GM23248 (cell line): Measurements from ENCODE around the gene STAC3. TPM values are rescaled to one million over a fixed set of nuclear protein-coding genes. Genes with fewer than 3 reads are reported as not detected.

ENCODE experiments used
- DNase-seq: peaks from one replicate; pipeline ENCODE4 v3.0.0-alpha.2; 2015
- H2AFZ ChIP-seq: fragments of 200-600 bp; sonication (generic); 2 replicates; pipeline ENCODE4 v1.6.1; 2016; ENCODE audit warnings: antibody characterized with exemption
- H3F3A ChIP-seq: fragments of 200-600 bp; sonication (generic); 2 replicates; pipeline ENCODE4 v1.6.1; 2016; ENCODE audit warnings: mild to moderate bottlenecking, antibody characterized with exemption, mixed run types; ENCODE audit not compliant: insufficient read depth
- H3K27ac ChIP-seq: fragments of 200-600 bp; sonication (generic); 2 replicates; pipeline ENCODE4 v1.5.1; 2016; ENCODE audit warnings: mild to moderate bottlenecking
- H3K27me3 ChIP-seq: fragments of 200-600 bp; sonication (generic); replicated peaks from 2 replicates; pipeline ENCODE4 v1.6.1; 2016; ENCODE audit warnings: mild to moderate bottlenecking; ENCODE audit not compliant: insufficient read depth
- H3K36me3 ChIP-seq: fragments of 200-600 bp; sonication (generic); 2 replicates; pipeline ENCODE4 v1.6.1; 2016; ENCODE audit warnings: low read depth, mild to moderate bottlenecking
- H3K4me1 ChIP-seq: fragments of 200-600 bp; sonication (generic); 2 replicates; pipeline ENCODE4 v1.6.1; 2016; ENCODE audit warnings: mild to moderate bottlenecking; ENCODE audit not compliant: insufficient read depth
- H3K4me2 ChIP-seq: fragments of 200-600 bp; sonication (generic); one replicate; pipeline ENCODE4 v1.6.1; 2016; ENCODE audit warnings: mild to moderate bottlenecking; ENCODE audit not compliant: unreplicated experiment
- H3K4me3 ChIP-seq: fragments of 200-600 bp; sonication (generic); 2 replicates; pipeline ENCODE4 v1.5.1; 2016; ENCODE audit warnings: mild to moderate bottlenecking
- H3K79me2 ChIP-seq: fragments of 200-600 bp; sonication (generic); 2 replicates; pipeline ENCODE4 v1.6.1; 2016; ENCODE audit warnings: mild to moderate bottlenecking; ENCODE audit not compliant: insufficient read depth
- H3K9ac ChIP-seq: fragments of 200-600 bp; sonication (generic); 2 replicates; pipeline ENCODE4 v1.6.1; 2016; ENCODE audit warnings: mild to moderate bottlenecking
- H3K9me2 ChIP-seq: fragments of 200-600 bp; sonication (generic); 2 replicates; pipeline ENCODE4 v1.6.1; 2016; ENCODE audit warnings: mixed run types, mild to moderate bottlenecking, moderate library complexity; ENCODE audit not compliant: insufficient read depth
- H3K9me3 ChIP-seq: fragments of 200-600 bp; sonication (generic); one replicate; pipeline ENCODE4 v1.6.1; 2017; ENCODE audit warnings: low read depth
- H4K20me1 ChIP-seq: fragments of 200-600 bp; sonication (generic); 2 replicates; pipeline ENCODE4 v1.6.0; 2016; ENCODE audit not compliant: insufficient read depth
- EZH2 ChIP-seq: fragments of 200-600 bp; sonication (generic); IDR thresholded peaks from 2 replicates; pipeline ENCODE4 v1.6.1; 2018; ENCODE audit warnings: antibody characterized with exemption, mild to moderate bottlenecking; ENCODE audit not compliant: insufficient read depth, poor library complexity, severe bottlenecking
- EZH2phosphoT487 ChIP-seq: fragments of 200-600 bp; sonication (generic); IDR thresholded peaks from 2 replicates; pipeline ENCODE4 v1.6.1; 2018; ENCODE audit warnings: antibody characterized with exemption, moderate library complexity, mild to moderate bottlenecking, low read depth; ENCODE audit not compliant: insufficient read depth
- WGBS, 2 experiments: methylation state at CpG; one replicate each; pipeline ENCODE4 v1.1.6; 2015 to 2017; ENCODE audit warnings: low lambda C conversion rate in 2 of 2, low coverage in 1 of 2; ENCODE audit errors: missing lambda C conversion rate in 2 of 2; 5-methylcytosine and 5-hydroxymethylcytosine counted together
- in situ Hi-C: fragments of 300-500 bp; cut with MboI; formaldehyde crosslinking; loops from 2 replicates; pipeline ENCODE4 v1.15.0; 2020
- polyA plus RNA-seq: library from polyadenylated mRNA; unstranded; fragments of >200 nt; fragmentation: Nextera tagmentation; extraction: Ambion mirVana; gene quantifications from 2 replicates; pipeline ENCODE4 v1.2.1, GENCODE V29; 2016
- total RNA-seq: library from RNA; depleted of rRNA; stranded (reverse); fragments of >200 nt; shearing (Covaris generic); gene quantifications from 2 replicates; pipeline ENCODE4 v1.2.3, GENCODE V29; 2014

Gene STAC3
- total and polyA plus RNA-seq, 2 experiments from 2014 or later: 0.32 to 0.35 TPM

DNA sequence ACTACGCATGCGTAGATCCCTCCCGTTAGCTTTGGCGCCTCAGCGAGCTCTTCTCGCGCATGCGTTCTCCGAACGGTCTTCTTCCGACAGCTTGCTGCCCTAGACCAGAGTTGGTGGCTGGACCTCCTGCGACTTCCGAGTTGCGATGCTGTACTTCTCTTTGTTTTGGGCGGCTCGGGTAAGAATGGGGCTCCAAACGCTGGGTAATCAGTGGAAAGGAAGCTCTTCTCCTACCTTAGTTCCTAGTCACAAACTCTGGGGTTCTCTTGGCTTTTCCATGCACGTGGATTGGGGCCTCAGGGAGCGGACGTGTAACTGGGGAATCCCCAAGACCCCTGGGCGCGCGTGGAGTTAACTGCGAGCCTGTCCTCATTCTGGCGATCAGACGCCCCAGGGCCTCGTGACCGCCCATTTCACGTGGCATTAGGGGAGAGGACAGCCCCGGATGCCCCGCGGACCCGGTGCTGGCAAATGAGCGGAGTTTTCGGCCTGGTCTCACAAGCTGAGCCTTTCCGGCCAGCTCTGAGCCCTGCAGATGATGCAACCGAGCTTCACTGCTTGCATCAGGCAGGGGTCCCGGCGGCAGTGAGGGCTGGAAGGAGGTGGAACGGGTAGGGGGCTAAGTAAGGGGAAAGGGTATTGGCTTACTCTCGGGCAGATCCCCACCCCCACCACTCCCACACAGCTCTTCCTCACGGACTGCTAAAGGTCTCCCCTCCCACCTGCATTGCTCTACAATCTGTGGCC lies 21.2 kb downstream of the STAC3 start, which contains the start of gene SHMT2:
TSS of gene SHMT2 (plus strand) at position 78 of the 747 bp plus-strand sequence. CDS start at position 146, 68 bp downstream.
- H3K4me2 ChIP-seq: peak within 1 kb of the TSS; percentile 100
- H4K20me1 ChIP-seq: no peaks in the 10 kb centered on the region
- no peaks in the 10 kb centered on the region for H3K9me3 ChIP-seq
- H2AFZ ChIP-seq: peak within 1 kb of the TSS; percentile 81
- peaks cover 28% of the 10 kb centered on the region for H3F3A ChIP-seq
- H3K36me3 ChIP-seq: peaks cover 29% of the 10 kb centered on the region
- no peaks in the 10 kb centered on the region for H3K27me3 ChIP-seq
- H3K9ac ChIP-seq: peak within 1 kb of the TSS; percentile 99
- H3K4me1 ChIP-seq: peaks cover 17% of the 10 kb centered on the region
- 0 to 1% methylated on average over 38 to 40 of the region's 42 CpGs for WGBS, 2 experiments
- peak within 1 kb of the TSS; percentile 99 for H3K27ac ChIP-seq
- in situ Hi-C loops: no loop called here
- H3K4me3 ChIP-seq: peak within 1 kb of the TSS; percentile 84
- H3K9me2 ChIP-seq: no peaks in the 10 kb centered on the region
- no peak for TF ChIP-seq EZH2
- no peak for TF ChIP-seq EZH2phosphoT487
- peak; percentile 97 for DNase-seq
- H3K79me2 ChIP-seq: peaks cover 42% of the 10 kb centered on the region

DNA sequence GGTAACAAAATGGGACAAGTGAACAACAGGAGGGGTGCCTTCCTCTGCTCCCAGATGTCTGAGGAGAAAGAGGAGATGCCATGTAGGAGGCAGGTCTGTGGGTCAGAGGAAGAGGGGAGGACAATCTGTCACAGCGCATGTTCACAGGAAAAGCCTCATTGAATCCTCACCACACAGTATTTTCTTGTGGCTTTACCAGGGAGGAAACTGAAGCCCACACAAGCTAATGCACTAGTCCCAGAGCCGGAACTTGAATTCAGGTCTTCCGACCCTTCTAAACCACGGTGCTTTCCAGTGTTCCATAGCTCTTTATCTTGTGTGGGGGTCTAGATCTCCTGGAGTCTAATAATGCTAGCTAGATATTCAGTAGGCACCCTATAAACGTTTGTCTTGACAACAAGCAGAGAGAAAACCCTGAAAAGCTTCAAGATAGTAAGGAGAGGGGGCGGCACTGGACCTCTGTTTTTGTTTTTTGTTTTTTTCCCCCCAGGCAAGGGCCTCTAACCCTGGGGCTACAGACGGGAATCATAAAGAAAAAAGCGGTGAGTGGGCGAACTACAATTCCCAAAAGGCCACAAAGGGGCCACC lies 21.8 kb downstream of the STAC3 start:
- Histone ChIP-seq H3K79me2 (peaks cover 42% of the 10 kb centered on the region), H3K4me2 (peak overlapping the region; percentile 100), H3K9me2 (no peaks in the 10 kb centered on the region), H3K27ac (peak overlapping the region; percentile 99), H3K4me1 (peaks cover 17% of the 10 kb centered on the region), H3K27me3 (no peaks in the 10 kb centered on the region), H3F3A (peaks cover 22% of the 10 kb centered on the region), H3K9ac (peak overlapping the region; percentile 99), H4K20me1 (no peaks in the 10 kb centered on the region), H3K4me3 (peak overlapping the region; percentile 84), H3K9me3 (no peaks in the 10 kb centered on the region), H2AFZ (peak overlapping the region; percentile 81), H3K36me3 (peaks cover 23% of the 10 kb centered on the region)
- TF ChIP-seq EZH2phosphoT487 (no peak), EZH2 (no peak)
- peak; percentile 51 for DNase-seq
- in situ Hi-C loops: no loop called here
- 9 to 13% methylated on average over 9 of the region's 9 CpGs for WGBS, 2 experiments

DNA sequence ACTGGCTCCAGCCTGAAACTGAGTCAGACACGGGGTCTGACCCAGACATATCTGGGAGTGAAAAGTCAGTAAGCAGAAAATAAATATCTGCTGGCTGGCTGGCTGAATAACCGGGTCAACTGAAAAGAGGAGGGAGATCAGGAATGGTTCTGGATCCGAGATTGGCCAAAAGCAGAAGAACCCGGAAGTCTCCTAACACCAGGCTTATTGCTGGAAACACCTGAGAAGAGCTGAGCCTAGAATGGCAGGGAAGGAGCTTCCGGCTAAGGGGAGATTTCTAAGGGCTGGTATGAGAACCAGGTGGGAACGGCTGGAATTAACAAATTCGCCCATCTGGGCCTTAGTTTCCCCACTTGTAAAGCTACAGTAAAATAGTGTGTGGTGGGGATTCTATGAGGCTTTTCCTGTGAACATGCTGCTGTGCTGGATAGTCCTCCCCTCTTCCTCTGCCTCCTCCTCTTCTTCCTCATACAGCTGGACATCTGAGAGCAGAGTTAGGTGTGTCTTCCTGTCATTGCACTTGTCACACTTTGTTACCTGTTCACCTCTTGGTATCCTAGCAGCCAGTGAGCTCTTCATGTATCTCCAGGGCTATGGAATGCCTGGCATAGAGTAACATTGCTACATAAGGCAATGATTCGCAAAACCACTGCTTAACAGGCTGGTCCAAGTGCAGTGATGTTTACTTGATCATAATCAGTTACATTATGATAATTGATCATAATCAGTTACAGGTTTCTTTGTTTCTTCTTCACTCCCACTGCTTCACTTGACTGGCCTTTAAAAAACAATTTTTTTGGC lies 23.5 kb downstream of the STAC3 start:
- TF ChIP-seq EZH2phosphoT487 (no peak), EZH2 (no peak)
- no peaks in the 10 kb centered on the region for H3K9me2 ChIP-seq
- H3K4me2 ChIP-seq: no peak overlapping the region
- no peak overlapping the region for H3K4me3 ChIP-seq
- in situ Hi-C loops: no loop called here
- peak; percentile 56 for DNase-seq
- H3K9me3 ChIP-seq: no peaks in the 10 kb centered on the region
- peaks cover 35% of the 10 kb centered on the region for H3K79me2 ChIP-seq
- H4K20me1 ChIP-seq: no peaks in the 10 kb centered on the region
- peaks cover 17% of the 10 kb centered on the region for H3K4me1 ChIP-seq
- peaks cover 9% of the 10 kb centered on the region for H3K36me3 ChIP-seq
- H3K9ac ChIP-seq: no peak overlapping the region
- WGBS, 2 experiments: 78 to 89% methylated on average over 7 to 8 of the region's 8 CpGs
- H3F3A ChIP-seq: peaks cover 7% of the 10 kb centered on the region
- no peak overlapping the region for H3K27ac ChIP-seq
- no peaks in the 10 kb centered on the region for H3K27me3 ChIP-seq
- H2AFZ ChIP-seq: no peak overlapping the region

DNA sequence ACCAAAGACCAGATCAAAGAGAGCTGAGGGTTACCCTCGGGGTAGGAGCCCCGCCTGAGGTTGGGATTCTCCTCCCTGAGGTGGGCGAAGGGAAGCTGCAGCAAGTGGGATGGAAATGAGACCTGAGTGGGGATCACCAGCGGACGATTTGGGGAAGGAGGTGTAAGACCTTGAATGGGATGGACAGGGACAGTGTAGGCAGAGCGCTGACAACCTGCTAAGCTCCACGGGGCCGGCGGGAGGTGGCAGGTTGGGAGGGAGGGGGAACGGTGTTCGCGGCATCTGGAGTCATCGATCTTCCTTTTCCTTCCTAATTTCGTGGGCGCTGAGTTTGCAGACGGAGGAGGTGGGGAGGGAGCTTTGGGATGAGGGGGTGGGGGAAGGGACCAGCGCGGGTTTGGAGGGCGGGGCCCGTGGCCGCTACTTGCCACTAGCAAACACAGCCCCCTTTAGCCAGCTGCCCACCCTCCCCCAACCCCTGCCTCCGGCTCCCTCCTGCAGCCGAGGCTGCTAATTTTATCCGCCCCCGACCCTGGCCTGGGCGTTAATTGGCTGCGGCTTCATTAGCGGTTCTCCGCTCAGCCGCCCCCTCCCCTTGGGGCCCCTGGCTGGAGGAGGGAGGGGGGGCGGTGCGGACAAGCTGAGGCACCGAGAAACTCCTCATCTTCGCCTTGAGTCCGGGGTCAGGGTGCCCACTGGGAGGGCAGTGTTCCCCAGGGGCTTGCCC lies 24.2 kb downstream of the STAC3 start:
- Histone ChIP-seq H3F3A (peaks cover 7% of the 10 kb centered on the region), H3K79me2 (peaks cover 27% of the 10 kb centered on the region), H3K4me3 (no peak overlapping the region), H3K9ac (no peak overlapping the region), H3K4me1 (peaks cover 17% of the 10 kb centered on the region), H3K27me3 (0 out of 2 replicates have a peak, but pooled peaks cover 4% of the 10 kb centered on the region), H3K4me2 (no peak overlapping the region), H3K27ac (no peak overlapping the region), H3K9me3 (no peaks in the 10 kb centered on the region), H3K9me2 (no peaks in the 10 kb centered on the region), H2AFZ (no peak overlapping the region), H3K36me3 (peaks cover 1% of the 10 kb centered on the region; the same call in 1 of the 2 replicates), H4K20me1 (no peaks in the 10 kb centered on the region)
- no peak for DNase-seq
- TF ChIP-seq EZH2: no peak
- TF ChIP-seq EZH2phosphoT487: no peak
- WGBS, 2 experiments: 27 to 40% methylated on average over 15 to 35 of the region's 35 CpGs
- in situ Hi-C loops: no loop called here
